IgD-negative memory B cell (primary cell): Measurements from ENCODE around the gene UBL5. TPM values are rescaled to one million over a fixed set of nuclear protein-coding genes. Genes with fewer than 3 reads are reported as not detected.
A peak's percentile ranks its signal among the peaks of the same experiment; 100 is the strongest.

Experiments
- H3K27ac Mint-ChIP-seq, 3 donors: one replicate each; pipeline ENCODE4 v1.8.0; 2020 to 2022; ENCODE audit warnings: mild to moderate bottlenecking in 3 of 3, mixed read lengths in 3 of 3, moderate library complexity in 1 of 3
- H3K27me3 Mint-ChIP-seq: one replicate; pipeline ENCODE4 v1.8.0; 2021; ENCODE audit warnings: mixed read lengths
- H3K36me3 Mint-ChIP-seq: one replicate; pipeline ENCODE4 v1.8.0; 2020; ENCODE audit warnings: mild to moderate bottlenecking, mixed read lengths
- H3K4me1 Mint-ChIP-seq, 3 donors: one replicate each; pipeline ENCODE4 v1.8.0; 2020 to 2022; ENCODE audit warnings: mixed read lengths in 3 of 3, mild to moderate bottlenecking in 1 of 3
- H3K4me3 Mint-ChIP-seq, 4 donors: one replicate each; pipeline ENCODE4 v1.8.0; 2020 to 2022; ENCODE audit warnings: mild to moderate bottlenecking in 4 of 4, mixed read lengths in 4 of 4, moderate library complexity in 3 of 4
- H3K9me3 Mint-ChIP-seq, 3 donors: one replicate each; pipeline ENCODE4 v1.8.0; 2020 to 2021; ENCODE audit warnings: mixed read lengths in 3 of 3, mild to moderate bottlenecking in 1 of 3
- polyA plus RNA-seq: library from polyadenylated mRNA; unstranded; fragments of 300-500 nt; fragmentation: Illumina TruSeq; gene quantifications from one replicate; pipeline ENCODE4 v1.2.3, GENCODE V29; 2021

The UBL5 gene
- polyA plus RNA-seq, 1 donor from 2014 or later, result 592 TPM

DNA sequence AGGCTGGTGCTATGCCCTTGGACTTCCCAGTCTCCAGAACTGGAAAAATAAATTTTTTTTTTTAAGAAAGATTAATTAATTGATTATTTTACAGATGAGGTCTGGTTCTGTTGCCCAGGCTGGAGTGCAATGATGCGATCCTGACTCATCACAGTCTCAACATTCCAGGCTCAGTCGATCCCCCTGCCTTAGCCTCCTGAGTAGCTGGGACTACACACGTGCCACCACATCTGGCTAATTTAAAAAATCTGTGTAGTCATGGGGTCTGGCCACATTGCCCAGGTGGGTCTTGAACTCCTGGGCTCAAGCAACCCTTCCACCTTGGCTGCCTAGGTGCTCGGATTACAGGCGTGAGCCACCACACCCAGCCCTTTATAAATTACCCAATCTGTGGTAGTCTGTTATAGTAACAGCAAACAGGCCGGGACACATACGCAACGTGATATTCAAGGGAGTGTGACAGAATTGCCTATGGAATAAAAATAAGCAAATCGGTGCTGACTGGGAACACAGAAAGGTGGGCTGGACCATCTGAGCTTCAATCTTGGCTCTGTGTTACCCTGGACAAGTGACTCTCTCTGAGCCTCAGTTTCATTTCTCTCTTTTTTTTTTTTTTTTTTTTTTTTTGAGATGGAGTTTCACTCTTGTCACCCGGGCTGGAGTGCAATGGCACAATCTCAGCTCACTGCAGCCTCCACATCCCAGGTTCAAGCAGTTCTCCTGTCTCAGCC lies 50.2 kb downstream of the UBL5 start:
- H3K4me1 Mint-ChIP-seq, result peaks cover 0 to 2% (median 2%) of the 10 kb centered on the region in 3 donors
- H3K36me3 Mint-ChIP-seq, result peaks cover 2% of the 10 kb centered on the region
- H3K9me3 Mint-ChIP-seq, result no peaks in the 10 kb centered on the region
- no peak overlapping the region for H3K4me3 Mint-ChIP-seq
- no peak overlapping the region for H3K27ac Mint-ChIP-seq
- H3K27me3 Mint-ChIP-seq, result peaks cover 8% of the 10 kb centered on the region

- Mint-ChIP-seq H3K36me3 (peaks cover 2% of the 10 kb centered on the region), H3K9me3 (no peaks in the 10 kb centered on the region), H3K4me3 (peak overlapping the region in 1 of 4 donors; percentile 57), H3K4me1 (peaks cover 0 to 2% (median 2%) of the 10 kb centered on the region in 3 donors), H3K27ac (no peak overlapping the region), H3K27me3 (peaks cover 8% of the 10 kb centered on the region)
These were observed 50.9 kb downstream of the UBL5 start for GRCh38 chr19:9878511-9879196.

Other genes with a start within 250 kb of the UBL5 start
- gene ZNF121, start 243.4 kb upstream of the UBL5 start, polyA plus RNA-seq, result 2.9 TPM
- gene ZNF561, start 206.7 kb upstream of the UBL5 start, polyA plus RNA-seq, result 19.1 TPM
- 4.7 TPM for gene ZNF562, start 152.8 kb upstream of the UBL5 start, polyA plus RNA-seq
- gene ZNF846, start 59.2 kb upstream of the UBL5 start, polyA plus RNA-seq, result 6.3 TPM
- 10.4 TPM for gene FBXL12, start 8.8 kb upstream of the UBL5 start, polyA plus RNA-seq
- gene PIN1, start 7.4 kb downstream of the UBL5 start, polyA plus RNA-seq, result 77.4 TPM
- gene OLFM2, start 108.6 kb downstream of the UBL5 start, polyA plus RNA-seq, result 0.21 TPM
- gene COL5A3, start 182.6 kb downstream of the UBL5 start, polyA plus RNA-seq, result not detected
- gene RDH8, start 185.6 kb downstream of the UBL5 start, polyA plus RNA-seq, result not detected